ENCODE results near the gene SPZ1.
"Not testable (repeated sequence)": the region's sequence is repeated elsewhere in the genome, so short reads cannot be mapped to it uniquely, and the experiment has no call there.

Gene SPZ1

GRCh38 chr5:80319702-80320101 lies at the start of gene SPZ1:
TSS of gene SPZ1 (plus strand) at chr5:80320002. CDS start at chr5:80320216, 214 bp downstream.
- no peak for DNase-seq

- DNase-seq: not testable (repeated sequence)
Observed at GRCh38 chr5:80270543-80270942, 49.3 kb upstream of the SPZ1 start.

GRCh38 chr5:80275347-80275746 lies 44.5 kb upstream of the SPZ1 start:
- DNase-seq: no peak

GRCh38 chr5:80276186-80276585 lies 43.6 kb upstream of the SPZ1 start:
- no peak for DNase-seq

- DNase-seq: no peak
Observed at GRCh38 chr5:80277191-80277590, 42.6 kb upstream of the SPZ1 start.

- DNase-seq: no peak
Observed at GRCh38 chr5:80282054-80282453, 37.7 kb upstream of the SPZ1 start.

- DNase-seq: no peak
Observed at GRCh38 chr5:80283360-80283759, 36.4 kb upstream of the SPZ1 start.

- no peak for DNase-seq
Observed at GRCh38 chr5:80284720-80285119, 35.1 kb upstream of the SPZ1 start.

- no peak for DNase-seq
Observed at GRCh38 chr5:80288177-80288576, 31.6 kb upstream of the SPZ1 start.

GRCh38 chr5:80289320-80289719 lies 30.5 kb upstream of the SPZ1 start:
- DNase-seq: no peak

GRCh38 chr5:80291761-80292160 lies 28.0 kb upstream of the SPZ1 start:
- no peak for DNase-seq

- no peak for DNase-seq
Observed at GRCh38 chr5:80296121-80296520, 23.7 kb upstream of the SPZ1 start.

GRCh38 chr5:80299601-80300000 lies 20.2 kb upstream of the SPZ1 start:
- DNase-seq: no peak

GRCh38 chr5:80300125-80300524 lies 19.7 kb upstream of the SPZ1 start:
- DNase-seq: no peak

GRCh38 chr5:80300796-80301195 lies 19.0 kb upstream of the SPZ1 start:
- not testable (repeated sequence) for DNase-seq

GRCh38 chr5:80301342-80301741 lies 18.5 kb upstream of the SPZ1 start:
- DNase-seq: not testable (repeated sequence)

- no peak for DNase-seq
Observed at GRCh38 chr5:80302636-80303035, 17.2 kb upstream of the SPZ1 start.

- no peak for DNase-seq
Observed at GRCh38 chr5:80308526-80308925, 11.3 kb upstream of the SPZ1 start.

- no peak for DNase-seq
Observed at GRCh38 chr5:80309871-80310665, 9.7 kb upstream of the SPZ1 start.

- DNase-seq: no peak
Observed at GRCh38 chr5:80315244-80315643, 4.6 kb upstream of the SPZ1 start.

GRCh38 chr5:80318212-80318611 lies 1.6 kb upstream of the SPZ1 start:
- no peak for DNase-seq

- no peak for DNase-seq
Observed at GRCh38 chr5:80324912-80325311, 5.1 kb downstream of the SPZ1 start.

GRCh38 chr5:80326468-80326867 lies 6.7 kb downstream of the SPZ1 start:
- no peak for DNase-seq

GRCh38 chr5:80337379-80337778 lies 17.6 kb downstream of the SPZ1 start:
- DNase-seq: no peak

GRCh38 chr5:80339116-80339515 lies 19.3 kb downstream of the SPZ1 start:
- no peak for DNase-seq
